Endothelial cell of umbilical vein (primary cell): ENCODE measurements around the gene TOMM20L. TPM values are rescaled to one million over a fixed set of nuclear protein-coding genes. Genes with fewer than 3 reads are reported as not detected.
"Not testable (repeated sequence)": the region's sequence is repeated elsewhere in the genome, so short reads cannot be mapped to it uniquely, and the experiment has no call there.

ENCODE experiments used
- BruUV-seq: library from RNA; stranded (reverse); fragments of 400-500 nt; replicated peaks from 2 replicates; lab custom pipeline; 2021; lab: Mats Ljungman, UMichigan
- CTCF ChIA-PET: fragments of 300-600, 350-600 bp; sonication (Branson Sonifier 250); formaldehyde crosslinking; loops from one replicate; lab custom pipeline; 2021; ENCODE audit warnings: antibody characterized with exemption, inconsistent platforms; lab: Charles Lee
- POLR2A ChIA-PET: fragments of 300-600, 350-600 bp; sonication (Branson Sonifier 250); formaldehyde crosslinking; loops from one replicate; lab custom pipeline; 2021; ENCODE audit warnings: antibody characterized with exemption, inconsistent platforms; lab: Charles Lee
- DNase-seq: peaks from one replicate; pipeline ENCODE4 v3.0.0-alpha.2; 2011; ENCODE audit warnings: low read depth, low spot score
- FAIRE-seq: peaks from 2 replicates; lab custom pipeline; 2011; peaks lifted over from hg19 to GRCh38; lab: Jason Lieb, UNC
- H2AFZ ChIP-seq: 2 replicates; pipeline ENCODE4 v1.6.0; 2012; ENCODE audit warnings: low read depth, low read length, control low read depth, inconsistent platforms
- H3K27ac ChIP-seq: 2 replicates; pipeline ENCODE4 v1.5.1; 2011; ENCODE audit warnings: low read depth, mild to moderate bottlenecking, control low read depth, low read length, moderate library complexity; ENCODE audit not compliant: insufficient read depth
- H3K27me3 ChIP-seq, 2 experiments: 2 replicates each; pipeline versions ENCODE4 v1.6.0 to v1.6.1; 2011; ENCODE audit warnings: low read length in 2 of 2, mixed read lengths in 1 of 2; ENCODE audit not compliant: control insufficient read depth in 2 of 2, insufficient read depth in 2 of 2
- H3K36me3 ChIP-seq, 2 experiments: 2 replicates in 1 of 2; 3 replicates in 1 of 2; pipeline ENCODE4 v1.5.1; 2011; ENCODE audit warnings: low read length in 2 of 2, mild to moderate bottlenecking in 1 of 2, moderate library complexity in 1 of 2; ENCODE audit not compliant: control insufficient read depth in 2 of 2, insufficient read depth in 2 of 2; ENCODE audit errors: extremely low read depth in 1 of 2
- H3K4me1 ChIP-seq: 3 replicates; pipeline ENCODE4 v1.5.1; 2011; ENCODE audit warnings: mild to moderate bottlenecking, low read length; ENCODE audit not compliant: control insufficient read depth, insufficient read depth; ENCODE audit errors: extremely low read depth
- H3K4me2 ChIP-seq: 2 replicates; pipeline ENCODE4 v1.6.1; 2011; ENCODE audit warnings: low read length, control low read depth, mixed read lengths; ENCODE audit not compliant: insufficient read depth
- H3K4me3 ChIP-seq, 3 experiments: fragments of 200-600 bp in 1 of 3; sonication (generic), shearing (Covaris generic) in 1 of 3; replicated peaks in 1 of 3; 2 replicates each; pipeline ENCODE4 v1.5.1; 2011 to 2016; ENCODE audit warnings: control low read depth in 3 of 3, low read length in 3 of 3, mild to moderate bottlenecking in 2 of 3, inconsistent platforms in 1 of 3, low read depth in 1 of 3, moderate library complexity in 1 of 3; ENCODE audit not compliant: insufficient read depth in 1 of 3
- H3K79me2 ChIP-seq: 2 replicates; pipeline ENCODE4 v1.6.0; 2012; ENCODE audit warnings: low read length, inconsistent platforms; ENCODE audit not compliant: control insufficient read depth, insufficient read depth
- H3K9ac ChIP-seq: replicated peaks from 2 replicates; pipeline ENCODE3; 2011; ENCODE audit warnings: low read length, control low read depth; ENCODE audit not compliant: insufficient read depth; ENCODE audit errors: extremely low read depth
- H3K9me1 ChIP-seq: replicated peaks from 3 replicates; pipeline ENCODE4 v1.6.0; 2011; ENCODE audit warnings: mild to moderate bottlenecking, low read length; ENCODE audit not compliant: control insufficient read depth, insufficient read depth; ENCODE audit errors: extremely low read depth
- H3K9me3 ChIP-seq: replicated peaks from 2 replicates; pipeline ENCODE4 v1.5.1; 2012; ENCODE audit warnings: low read length, inconsistent platforms; ENCODE audit not compliant: control insufficient read depth, insufficient read depth
- H4K20me1 ChIP-seq: replicated peaks from 2 replicates; pipeline ENCODE3; 2011; ENCODE audit warnings: mild to moderate bottlenecking, low read length; ENCODE audit not compliant: control insufficient read depth, insufficient read depth; ENCODE audit errors: extremely low read depth
- EZH2 ChIP-seq: IDR thresholded peaks from 2 replicates; pipeline ENCODE4 v1.6.1; 2012; ENCODE audit warnings: borderline replicate concordance, low read depth, mild to moderate bottlenecking, moderate library complexity, low read length, inconsistent platforms; ENCODE audit not compliant: severe bottlenecking
- FOS ChIP-seq: IDR thresholded peaks from 2 replicates; pipeline ENCODE4 v1.6.1; 2011; ENCODE audit warnings: mild to moderate bottlenecking, low read length, moderate library complexity, borderline replicate concordance; ENCODE audit not compliant: insufficient read depth
- GATA2 ChIP-seq: IDR thresholded peaks from 2 replicates; pipeline ENCODE4 v1.7.0; 2011; ENCODE audit warnings: low read depth, mild to moderate bottlenecking, moderate library complexity, mixed read lengths, low read length; ENCODE audit not compliant: insufficient read length, insufficient read depth
- JUN ChIP-seq: IDR thresholded peaks from 2 replicates; pipeline ENCODE4 v1.6.1; 2011; ENCODE audit warnings: borderline replicate concordance, low read depth; ENCODE audit not compliant: insufficient read length, insufficient read depth
- MYC ChIP-seq: IDR thresholded peaks from one replicate; pipeline ENCODE4 v1.6.1; 2011; ENCODE audit warnings: mild to moderate bottlenecking, low read depth, low read length
- POLR2A ChIP-seq: IDR thresholded peaks from 2 replicates; pipeline ENCODE4 v1.6.1; 2012; ENCODE audit warnings: low read depth, mild to moderate bottlenecking, control low read depth, low read length
- POLR2AphosphoS5 ChIP-seq: IDR thresholded peaks from 2 replicates; pipeline ENCODE4 v1.6.1; 2012; ENCODE audit warnings: low read depth, mild to moderate bottlenecking, control low read depth, low read length, moderate library complexity; ENCODE audit not compliant: insufficient read depth
- dilution Hi-C: fragments of 300-500 bp; cut with MboI; formaldehyde crosslinking; loops from one replicate; pipeline ENCODE4 v1.15.0; 2019; ENCODE audit warnings: low sequenced_read_pairs; ENCODE audit not compliant: extremely low pct_ligation_motif_present
- intact Hi-C: fragments of 100-400 bp; cut with micrococcal nuclease; formaldehyde crosslinking; loops from one replicate; pipeline ENCODE4 v1.10.0; 2022
- polyA plus RNA-seq, 4 experiments: library from polyadenylated mRNA; depleted of rRNA in 3 of 4; stranded (reverse) in 3 of 4; unstranded in 1 of 4; fragments of >200 nt; gene quantifications; 2 replicates each; pipeline versions ENCODE4 v1.2.1 to v1.2.3, GENCODE V29; 2011 to 2012; ENCODE audit warnings: missing spikeins in 1 of 4
- total RNA-seq: library from RNA; stranded (reverse); gene quantifications from 2 replicates; pipeline ENCODE4 v1.2.3, GENCODE V29; 2021
- TF ChIP-seq, protein P1 (sequence below): IDR thresholded peaks from 2 replicates; pipeline ENCODE4 v1.6.1; 2011; ENCODE audit not compliant: insufficient read depth, insufficient read length
- TF ChIP-seq, protein P2 (sequence below), 2 donors: IDR thresholded peaks; 1 replicate in 1 of 2; 2 replicates in 1 of 2; pipeline ENCODE4 v1.5.1; 2011; ENCODE audit warnings: low read length in 2 of 2, mild to moderate bottlenecking in 2 of 2, moderate library complexity in 2 of 2, control low read depth in 1 of 2, inconsistent platforms in 1 of 2, low read depth in 1 of 2; ENCODE audit not compliant: insufficient read depth in 1 of 2; ENCODE audit errors: extremely low read depth in 1 of 2

Gene TOMM20L
- total and polyA plus RNA-seq, 2 donors (not counting 3 experiments of a cell fraction or from before 2014, with no cell fraction given), result not detected

DNA sequence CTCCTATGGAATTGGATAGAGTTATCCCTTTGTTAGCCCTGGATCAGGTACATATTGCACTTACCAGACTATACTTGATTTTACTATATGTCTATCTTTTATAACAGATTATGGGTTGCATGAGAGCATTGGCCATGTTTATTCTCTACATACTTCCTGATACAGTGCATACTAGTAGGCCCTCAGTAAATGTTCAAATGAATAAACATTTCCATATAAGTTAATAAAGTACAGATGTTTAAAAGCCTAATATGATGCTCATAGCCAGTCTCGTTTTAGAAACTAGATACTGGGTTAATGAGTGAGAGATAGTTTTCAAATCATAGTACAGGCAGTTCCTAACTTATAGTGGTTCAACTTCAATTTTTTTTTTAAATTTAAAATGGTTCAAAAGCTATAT, 39.5 kb upstream of the TOMM20L start:
- dilution Hi-C loops (no loop called here), intact Hi-C loops (no loop called here)
- Histone ChIP-seq H3K9me3 (no peaks in the 10 kb centered on the region), H3K36me3 (peaks cover 7% of the 10 kb centered on the region in 2 experiments), H2AFZ (no peak overlapping the region), H3K27me3 (no peaks in the 10 kb centered on the region), H4K20me1 (no peaks in the 10 kb centered on the region), H3K9ac (no peak overlapping the region), H3K4me3 (no peak overlapping the region), H3K79me2 (no peaks in the 10 kb centered on the region), H3K4me2 (no peak overlapping the region), H3K4me1 (peaks cover 10% of the 10 kb centered on the region), H3K9me1 (no peaks in the 10 kb centered on the region), H3K27ac (no peak overlapping the region)
- ChIA-PET CTCF (no interaction called here), POLR2A (no interaction called here)
- FAIRE-seq (no peak), DNase-seq (no peak)
- no TSS peak for BruUV-seq
- TF ChIP-seq MYC (no peak), POLR2AphosphoS5 (no peak), JUN (no peak), GATA2 (no peak), EZH2 (no peak), POLR2A (no peak), FOS (no peak)
- TF ChIP-seq, protein P1, sequence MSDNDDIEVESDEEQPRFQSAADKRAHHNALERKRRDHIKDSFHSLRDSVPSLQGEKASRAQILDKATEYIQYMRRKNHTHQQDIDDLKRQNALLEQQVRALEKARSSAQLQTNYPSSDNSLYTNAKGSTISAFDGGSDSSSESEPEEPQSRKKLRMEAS, result no peak
- TF ChIP-seq, protein P2, sequence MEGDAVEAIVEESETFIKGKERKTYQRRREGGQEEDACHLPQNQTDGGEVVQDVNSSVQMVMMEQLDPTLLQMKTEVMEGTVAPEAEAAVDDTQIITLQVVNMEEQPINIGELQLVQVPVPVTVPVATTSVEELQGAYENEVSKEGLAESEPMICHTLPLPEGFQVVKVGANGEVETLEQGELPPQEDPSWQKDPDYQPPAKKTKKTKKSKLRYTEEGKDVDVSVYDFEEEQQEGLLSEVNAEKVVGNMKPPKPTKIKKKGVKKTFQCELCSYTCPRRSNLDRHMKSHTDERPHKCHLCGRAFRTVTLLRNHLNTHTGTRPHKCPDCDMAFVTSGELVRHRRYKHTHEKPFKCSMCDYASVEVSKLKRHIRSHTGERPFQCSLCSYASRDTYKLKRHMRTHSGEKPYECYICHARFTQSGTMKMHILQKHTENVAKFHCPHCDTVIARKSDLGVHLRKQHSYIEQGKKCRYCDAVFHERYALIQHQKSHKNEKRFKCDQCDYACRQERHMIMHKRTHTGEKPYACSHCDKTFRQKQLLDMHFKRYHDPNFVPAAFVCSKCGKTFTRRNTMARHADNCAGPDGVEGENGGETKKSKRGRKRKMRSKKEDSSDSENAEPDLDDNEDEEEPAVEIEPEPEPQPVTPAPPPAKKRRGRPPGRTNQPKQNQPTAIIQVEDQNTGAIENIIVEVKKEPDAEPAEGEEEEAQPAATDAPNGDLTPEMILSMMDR (IDR thresholded peaks at IDR 0.05; ENCODE audit: extremely low read depth in 1 of 2, insufficient read depth in 1 of 2, low read depth in 1 of 2, low read length in 2 of 2), result no peak

DNA sequence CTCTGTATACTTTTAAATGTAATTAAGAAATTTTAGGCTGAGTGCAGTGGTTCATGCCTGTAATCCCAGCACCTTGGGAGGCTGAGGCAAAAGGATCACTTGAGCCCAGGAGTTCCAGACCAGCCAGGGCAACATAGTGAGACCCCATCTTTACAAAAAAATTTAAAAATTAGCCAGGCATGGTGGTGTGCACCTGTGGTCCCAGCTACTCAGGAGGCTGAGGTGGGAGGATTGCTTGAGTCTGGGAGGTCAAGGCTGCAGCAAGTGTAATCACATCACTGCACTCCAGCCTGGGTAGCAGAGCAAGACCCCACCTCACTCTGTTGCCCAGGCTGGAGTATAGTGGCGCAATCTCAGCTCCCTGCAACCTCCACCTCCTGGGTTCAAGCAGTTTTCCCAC, 33.5 kb upstream of the TOMM20L start:
- H3K4me2 ChIP-seq, H3K9ac ChIP-seq, FAIRE-seq, H3K27me3 ChIP-seq, DNase-seq, POLR2A ChIA-PET, H3K9me1 ChIP-seq, H3K27ac ChIP-seq, dilution Hi-C loops, intact Hi-C loops, H3K4me3 ChIP-seq, H3K4me1 ChIP-seq, H3K79me2 ChIP-seq, H3K9me3 ChIP-seq, BruUV-seq, H2AFZ ChIP-seq, H4K20me1 ChIP-seq: not testable (repeated sequence)
- CTCF ChIA-PET, result interaction anchor here (1.4 kb wide), 1 partner anchor 64 kb away, joined by 5 read pairs; the partner anchor contains the start of gene ARID4A
- peaks cover 8 to 14% of the 10 kb centered on the region in 2 experiments for H3K36me3 ChIP-seq
